ENCODE results near the gene CSAD.

Gene CSAD

DNA sequence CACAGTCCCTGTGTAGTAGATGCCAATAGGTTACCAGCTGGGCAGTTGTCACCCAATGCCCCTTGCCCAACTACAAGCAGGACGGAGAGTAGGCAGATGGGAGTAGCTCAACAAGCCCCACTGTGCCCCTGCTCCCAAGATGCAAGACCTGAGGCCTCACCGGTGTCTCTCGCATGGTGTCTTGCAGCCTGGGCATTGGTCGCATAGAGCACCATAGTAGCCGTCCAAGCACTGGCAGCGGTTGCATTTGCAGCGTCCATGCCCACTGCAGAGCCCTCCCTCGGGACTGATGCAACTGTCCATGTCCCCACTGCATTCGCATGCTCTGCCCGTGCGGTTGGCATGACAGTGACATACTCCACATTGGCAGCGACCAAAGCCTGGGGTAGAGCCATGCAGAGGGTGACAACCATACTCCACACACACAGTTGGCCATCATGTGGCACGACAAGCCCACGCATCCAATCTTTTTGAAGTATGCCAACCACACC lies 11.9 kb upstream of the CSAD start:
- H2BK12ac ChIP-seq (ENCODE audit: low read length) = no peak overlapping the region

GRCh38 chr12:53191885-53192530 lies 11.3 kb upstream of the CSAD start:
- Histone ChIP-seq H2BK12ac (ENCODE audit: low read length) (no peak overlapping the region), H3K4me3 (ENCODE audit: low read depth, low read length) (no peak overlapping the region), H2BK120ac (ENCODE audit: insufficient read depth, low read length, poor library complexity) (no peak overlapping the region), H2AFZ (ENCODE audit: insufficient read depth, low read length, poor library complexity) (no peak overlapping the region), H4K91ac (ENCODE audit: low read depth, low read length) (no peak overlapping the region), H3K36me3 (ENCODE audit: control insufficient read depth in 1 of 2, insufficient read depth in 2 of 2, low read length in 2 of 2) (peaks cover 12 to 22% of the 10 kb centered on the region in 2 experiments), H3K27me3 (ENCODE audit: insufficient read depth, low read length) (peaks cover 3% of the 10 kb centered on the region), H3K18ac (ENCODE audit: low read length) (no peak overlapping the region), H3K4ac (ENCODE audit: low read depth, low read length) (no peak overlapping the region), H3K14ac (ENCODE audit: low read length) (no peak overlapping the region), H3K79me2 (ENCODE audit: control insufficient read depth, insufficient read depth, low read length, poor library complexity) (no peaks in the 10 kb centered on the region), H3K79me1 (ENCODE audit: low read length) (no peaks in the 10 kb centered on the region), H3K4me1 (ENCODE audit: control insufficient read depth in 1 of 2, insufficient read depth in 2 of 2, low read length in 2 of 2) (peaks cover 3 to 9% of the 10 kb centered on the region in 2 experiments), H3K27ac (ENCODE audit: low read depth, low read length) (no peak overlapping the region), H3K9ac (ENCODE audit: low read length) (no peak overlapping the region), H2BK5ac (ENCODE audit: low read depth, low read length, poor library complexity) (no peak overlapping the region), H3K23ac (ENCODE audit: low read length) (no peak overlapping the region), H4K8ac (ENCODE audit: low read depth, low read length) (no peak overlapping the region), H3K9me3 (ENCODE audit: insufficient read depth, low read depth, low read length) (no peaks in the 10 kb centered on the region), H2AK5ac (ENCODE audit: low read length) (no peak overlapping the region), H3K4me2 (ENCODE audit: low read length) (no peak overlapping the region), H4K12ac (ENCODE audit: low read depth, low read length) (no peak overlapping the region)
- no peak for DNase-seq
- no CpG with 5 or more reads among the region's 14 CpGs for WGBS (ENCODE audit: extremely low coverage, insufficient coverage, insufficient read length)

More for the DNA sequence above, 11.9 kb upstream of the CSAD start:
- H2AK5ac ChIP-seq (ENCODE audit: low read length) = no peak overlapping the region
- no peak overlapping the region for H2BK120ac ChIP-seq (ENCODE audit: insufficient read depth, low read length, poor library complexity)
- H3K9me3 ChIP-seq (ENCODE audit: insufficient read depth, low read depth, low read length) = no peaks in the 10 kb centered on the region
- no peak overlapping the region for H3K9ac ChIP-seq (ENCODE audit: low read length)
- H2BK5ac ChIP-seq (ENCODE audit: low read depth, low read length, poor library complexity) = no peak overlapping the region
- H3K79me2 ChIP-seq (ENCODE audit: control insufficient read depth, insufficient read depth, low read length, poor library complexity) = no peaks in the 10 kb centered on the region
- no peak overlapping the region for H3K4me3 ChIP-seq (ENCODE audit: low read depth, low read length)
- peaks cover 7 to 17% of the 10 kb centered on the region in 2 experiments for H3K36me3 ChIP-seq (ENCODE audit: control insufficient read depth in 1 of 2, insufficient read depth in 2 of 2, low read length in 2 of 2)
- no peak overlapping the region for H4K8ac ChIP-seq (ENCODE audit: low read depth, low read length)
- DNase-seq = no peak
- no peak overlapping the region for H3K4me2 ChIP-seq (ENCODE audit: low read length)
- no peak overlapping the region for H3K23ac ChIP-seq (ENCODE audit: low read length)
- H3K27me3 ChIP-seq (ENCODE audit: insufficient read depth, low read length) = peaks cover 3% of the 10 kb centered on the region
- H2AFZ ChIP-seq (ENCODE audit: insufficient read depth, low read length, poor library complexity) = no peak overlapping the region
- peaks cover 1 to 6% of the 10 kb centered on the region in 2 experiments for H3K4me1 ChIP-seq (ENCODE audit: control insufficient read depth in 1 of 2, insufficient read depth in 2 of 2, low read length in 2 of 2)
- no peak overlapping the region for H4K91ac ChIP-seq (ENCODE audit: low read depth, low read length)
- H3K18ac ChIP-seq (ENCODE audit: low read length) = no peak overlapping the region
- H4K12ac ChIP-seq (ENCODE audit: low read depth, low read length) = no peak overlapping the region
- no peak overlapping the region for H3K27ac ChIP-seq (ENCODE audit: low read depth, low read length)
- no peaks in the 10 kb centered on the region for H3K79me1 ChIP-seq (ENCODE audit: low read length)
- WGBS (ENCODE audit: extremely low coverage, insufficient coverage, insufficient read length) = no CpG with 5 or more reads among the region's 14 CpGs
- H3K14ac ChIP-seq (ENCODE audit: low read length) = no peak overlapping the region
- H3K4ac ChIP-seq (ENCODE audit: low read depth, low read length) = no peak overlapping the region

DNA sequence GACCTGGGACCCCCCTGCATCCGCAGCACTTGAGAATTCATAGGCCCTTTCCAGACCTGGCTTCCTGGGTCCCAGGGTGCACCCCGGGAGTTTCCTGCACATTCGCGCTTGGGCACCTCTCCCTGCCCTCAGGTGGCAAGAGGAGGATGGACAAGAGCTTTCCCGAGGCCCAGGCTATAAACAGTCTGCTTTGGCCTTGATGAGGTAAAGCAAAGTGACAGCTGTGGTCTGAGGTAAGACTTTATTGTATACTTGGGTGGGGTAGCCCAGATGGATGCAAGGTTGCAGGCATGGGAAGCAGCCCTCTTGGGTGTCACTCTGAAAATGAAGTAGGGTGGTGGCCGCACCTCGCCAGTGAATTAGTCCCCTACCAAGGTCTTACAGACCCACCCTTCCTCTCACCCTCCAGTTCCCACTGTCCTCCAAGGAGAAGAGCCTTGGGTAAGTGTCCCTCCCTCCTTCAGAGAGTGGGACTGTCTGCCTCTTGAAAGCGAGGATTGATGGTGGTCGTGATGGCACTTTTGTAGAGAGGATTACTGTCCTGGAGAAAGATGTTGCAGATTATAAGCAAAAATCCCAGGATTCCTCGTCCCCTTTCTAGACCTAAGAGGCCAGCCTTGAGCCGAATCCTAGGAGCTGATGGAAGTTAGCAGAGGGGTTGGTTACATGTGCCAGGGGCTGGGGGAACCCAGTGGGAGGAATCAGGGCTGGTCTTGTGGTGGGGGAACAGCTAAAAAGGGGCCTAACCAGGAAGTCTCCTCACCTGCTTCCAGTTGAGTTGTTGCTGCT lies 10.6 kb upstream of the CSAD start:
- H3K36me3 ChIP-seq (ENCODE audit: control insufficient read depth in 1 of 2, insufficient read depth in 2 of 2, low read length in 2 of 2) = peaks cover 14 to 25% of the 10 kb centered on the region in 2 experiments
- no peak overlapping the region for H2AFZ ChIP-seq (ENCODE audit: insufficient read depth, low read length, poor library complexity)
- no peak for DNase-seq
- no peak overlapping the region for H4K91ac ChIP-seq (ENCODE audit: low read depth, low read length)
- H4K8ac ChIP-seq (ENCODE audit: low read depth, low read length) = no peak overlapping the region
- no peak overlapping the region for H2BK120ac ChIP-seq (ENCODE audit: insufficient read depth, low read length, poor library complexity)
- H3K23ac ChIP-seq (ENCODE audit: low read length) = no peak overlapping the region
- H2AK5ac ChIP-seq (ENCODE audit: low read length) = no peak overlapping the region
- peaks cover 3% of the 10 kb centered on the region for H3K27me3 ChIP-seq (ENCODE audit: insufficient read depth, low read length)
- WGBS (ENCODE audit: extremely low coverage, insufficient coverage, insufficient read length) = no CpG with 5 or more reads among the region's 11 CpGs
- no peak overlapping the region for H3K14ac ChIP-seq (ENCODE audit: low read length)
- H3K4me1 ChIP-seq (ENCODE audit: control insufficient read depth in 1 of 2, insufficient read depth in 2 of 2, low read length in 2 of 2) = peaks cover 5 to 12% of the 10 kb centered on the region in 2 experiments
- H3K18ac ChIP-seq (ENCODE audit: low read length) = no peak overlapping the region
- H3K9me3 ChIP-seq (ENCODE audit: insufficient read depth, low read depth, low read length) = peaks cover under 1% of the 10 kb centered on the region
- H3K4me3 ChIP-seq (ENCODE audit: low read depth, low read length) = no peak overlapping the region
- no peak overlapping the region for H3K27ac ChIP-seq (ENCODE audit: low read depth, low read length)
- H3K9ac ChIP-seq (ENCODE audit: low read length) = no peak overlapping the region
- H4K12ac ChIP-seq (ENCODE audit: low read depth, low read length) = no peak overlapping the region
- H3K4me2 ChIP-seq (ENCODE audit: low read length) = no peak overlapping the region
- H2BK5ac ChIP-seq (ENCODE audit: low read depth, low read length, poor library complexity) = no peak overlapping the region
- H3K79me2 ChIP-seq (ENCODE audit: control insufficient read depth, insufficient read depth, low read length, poor library complexity) = no peaks in the 10 kb centered on the region
- H3K79me1 ChIP-seq (ENCODE audit: low read length) = peaks cover 2% of the 10 kb centered on the region
- H3K4ac ChIP-seq (ENCODE audit: low read depth, low read length) = no peak overlapping the region
- H2BK12ac ChIP-seq (ENCODE audit: low read length) = no peak overlapping the region

- Histone ChIP-seq H3K79me2 (ENCODE audit: control insufficient read depth, insufficient read depth, low read length, poor library complexity) (no peaks in the 10 kb centered on the region), H4K12ac (ENCODE audit: low read depth, low read length) (no peak overlapping the region), H3K27ac (ENCODE audit: low read depth, low read length) (no peak overlapping the region), H3K36me3 (ENCODE audit: control insufficient read depth in 1 of 2, insufficient read depth in 2 of 2, low read length in 2 of 2) (peaks cover 18 to 31% of the 10 kb centered on the region in 2 experiments), H2AFZ (ENCODE audit: insufficient read depth, low read length, poor library complexity) (no peak overlapping the region), H3K9ac (ENCODE audit: low read length) (no peak overlapping the region), H3K4me3 (ENCODE audit: low read depth, low read length) (no peak overlapping the region), H3K23ac (ENCODE audit: low read length) (no peak overlapping the region), H2AK5ac (ENCODE audit: low read length) (no peak overlapping the region), H3K18ac (ENCODE audit: low read length) (no peak overlapping the region), H3K4me1 (ENCODE audit: control insufficient read depth in 1 of 2, insufficient read depth in 2 of 2, low read length in 2 of 2) (peaks cover 9 to 19% of the 10 kb centered on the region in 2 experiments), H3K4me2 (ENCODE audit: low read length) (no peak overlapping the region), H3K79me1 (ENCODE audit: low read length) (peaks cover 2% of the 10 kb centered on the region), H4K8ac (ENCODE audit: low read depth, low read length) (no peak overlapping the region), H2BK120ac (ENCODE audit: insufficient read depth, low read length, poor library complexity) (no peak overlapping the region), H2BK5ac (ENCODE audit: low read depth, low read length, poor library complexity) (no peak overlapping the region), H3K4ac (ENCODE audit: low read depth, low read length) (no peak overlapping the region), H2BK12ac (ENCODE audit: low read length) (no peak overlapping the region), H3K9me3 (ENCODE audit: insufficient read depth, low read depth, low read length) (peaks cover 2% of the 10 kb centered on the region), H3K27me3 (ENCODE audit: insufficient read depth, low read length) (peaks cover 1% of the 10 kb centered on the region), H3K14ac (ENCODE audit: low read length) (no peak overlapping the region), H4K91ac (ENCODE audit: low read depth, low read length) (no peak overlapping the region)
- WGBS (ENCODE audit: extremely low coverage, insufficient coverage, insufficient read length) = no CpG with 5 or more reads among the region's 14 CpGs
- peak in 1 of 2 donors; percentile 54 for DNase-seq
These were observed 9.5 kb upstream of the CSAD start for GRCh38 chr12:53190108-53190729.
